Hepatocyte (in vitro differentiated cells): ENCODE measurements around the gene RRP7A.

Experiments
- EZH2 ChIP-seq: fragments of 200-600 bp; sonication (generic); IDR thresholded peaks from 2 replicates; pipeline ENCODE4 v1.6.1; 2016; ENCODE audit warnings: antibody characterized with exemption, mild to moderate bottlenecking, borderline replicate concordance
- EZH2phosphoT487 ChIP-seq: fragments of 200-600 bp; sonication (generic); IDR thresholded peaks from one replicate; pipeline ENCODE4 v1.6.1; 2018; ENCODE audit warnings: antibody characterized with exemption, mild to moderate bottlenecking, low read depth, moderate library complexity; ENCODE audit not compliant: unreplicated experiment, severe bottlenecking
- TF ChIP-seq, protein P1 (sequence below): fragments of 200-600 bp; sonication (generic); IDR thresholded peaks from 2 replicates; pipeline ENCODE4 v1.5.1; 2016; ENCODE audit warnings: antibody characterized with exemption, mild to moderate bottlenecking; ENCODE audit not compliant: poor library complexity

DNA sequence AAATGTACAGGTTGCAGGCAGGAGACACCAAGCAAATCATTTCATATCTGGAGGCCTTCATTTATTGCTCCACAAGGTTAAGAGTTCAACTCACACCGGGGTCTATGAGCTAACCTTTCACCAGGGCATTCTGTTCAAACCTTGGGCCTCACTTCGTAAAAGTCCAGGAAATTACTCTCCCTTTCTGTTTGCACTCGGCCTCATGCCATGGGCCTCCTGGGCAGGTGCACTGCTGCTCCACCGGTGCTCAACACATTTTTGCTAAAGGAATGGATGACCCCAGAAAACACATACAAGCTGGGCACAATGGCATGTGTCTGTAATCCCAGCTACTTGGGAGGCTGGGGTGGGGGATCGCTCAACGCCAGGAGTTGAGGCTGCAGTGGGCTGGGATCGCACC, 16.6 kb upstream of the RRP7A start:
- TF ChIP-seq, protein P1, sequence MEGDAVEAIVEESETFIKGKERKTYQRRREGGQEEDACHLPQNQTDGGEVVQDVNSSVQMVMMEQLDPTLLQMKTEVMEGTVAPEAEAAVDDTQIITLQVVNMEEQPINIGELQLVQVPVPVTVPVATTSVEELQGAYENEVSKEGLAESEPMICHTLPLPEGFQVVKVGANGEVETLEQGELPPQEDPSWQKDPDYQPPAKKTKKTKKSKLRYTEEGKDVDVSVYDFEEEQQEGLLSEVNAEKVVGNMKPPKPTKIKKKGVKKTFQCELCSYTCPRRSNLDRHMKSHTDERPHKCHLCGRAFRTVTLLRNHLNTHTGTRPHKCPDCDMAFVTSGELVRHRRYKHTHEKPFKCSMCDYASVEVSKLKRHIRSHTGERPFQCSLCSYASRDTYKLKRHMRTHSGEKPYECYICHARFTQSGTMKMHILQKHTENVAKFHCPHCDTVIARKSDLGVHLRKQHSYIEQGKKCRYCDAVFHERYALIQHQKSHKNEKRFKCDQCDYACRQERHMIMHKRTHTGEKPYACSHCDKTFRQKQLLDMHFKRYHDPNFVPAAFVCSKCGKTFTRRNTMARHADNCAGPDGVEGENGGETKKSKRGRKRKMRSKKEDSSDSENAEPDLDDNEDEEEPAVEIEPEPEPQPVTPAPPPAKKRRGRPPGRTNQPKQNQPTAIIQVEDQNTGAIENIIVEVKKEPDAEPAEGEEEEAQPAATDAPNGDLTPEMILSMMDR, result no peak
- TF ChIP-seq EZH2 (no peak), EZH2phosphoT487 (no peak)
